Naive thymus-derived CD8-positive, alpha-beta T cell (primary cell): ENCODE measurements around the gene ACY1. TPM values are rescaled to one million over a fixed set of nuclear protein-coding genes. Genes with fewer than 3 reads are reported as not detected.
A peak's percentile ranks its signal among the peaks of the same experiment; 100 is the strongest.

Source experiments
- ATAC-seq, 2 donors: fragments of 150-1000 bp; cut with Tn5 transposase in 1 of 2; sonication (Bioruptor Pico), chemical (Tn5 transposase) in 1 of 2; 1 replicate in 1 of 2; 2 replicates in 1 of 2; pipeline ENCODE4 v1.10.0; 2021; ENCODE audit warnings: mild to moderate bottlenecking in 2 of 2, moderate library complexity in 2 of 2
- POLR2A ChIA-PET: fragments of 350-600 bp; sonication (Branson Sonifier 250); formaldehyde crosslinking; loops from one replicate; lab custom pipeline; 2021; ENCODE audit warnings: antibody characterized with exemption; lab: Charles Lee
- DNase-seq, 10 donors: peaks; one replicate each; pipeline versions ENCODE4 v3.0.0 to v3.0.0-alpha.2; 2020 to 2022
- H3K27ac Mint-ChIP-seq, 10 donors: one replicate each; pipeline ENCODE4 v1.8.0; 2020 to 2022; ENCODE audit warnings: mild to moderate bottlenecking in 10 of 10, mixed read lengths in 10 of 10, moderate library complexity in 4 of 10, inconsistent platforms in 1 of 10
- H3K27me3 Mint-ChIP-seq, 5 donors: one replicate each; pipeline ENCODE4 v1.8.0; 2021 to 2022; ENCODE audit warnings: mixed read lengths in 5 of 5
- H3K36me3 Mint-ChIP-seq, 3 donors: one replicate each; pipeline ENCODE4 v1.8.0; 2020 to 2022; ENCODE audit warnings: mixed read lengths in 3 of 3, mild to moderate bottlenecking in 2 of 3, inconsistent platforms in 1 of 3
- H3K4me1 Mint-ChIP-seq, 4 donors: one replicate each; pipeline ENCODE4 v1.8.0; 2021 to 2022; ENCODE audit warnings: mixed read lengths in 4 of 4
- H3K4me3 Mint-ChIP-seq, 10 donors: one replicate each; pipeline ENCODE4 v1.8.0; 2020 to 2022; ENCODE audit warnings: mild to moderate bottlenecking in 10 of 10, mixed read lengths in 10 of 10, moderate library complexity in 6 of 10, inconsistent platforms in 1 of 10
- H3K9me3 Mint-ChIP-seq, 9 donors: one replicate each; pipeline ENCODE4 v1.8.0; 2020 to 2022; ENCODE audit warnings: mixed read lengths in 9 of 9, mild to moderate bottlenecking in 3 of 9, inconsistent platforms in 1 of 9, moderate library complexity in 1 of 9
- polyA plus RNA-seq, 3 donors: library from polyadenylated mRNA; unstranded; fragments of 300-500 nt; fragmentation: Illumina TruSeq; gene quantifications; one replicate each; pipeline ENCODE4 v1.2.3, GENCODE V29; 2021
- total RNA-seq, 8 experiments: library from RNA in 2 of 8; stranded (reverse) in 2 of 8; gene quantifications; one replicate each; pipeline ENCODE4 v1.2.3 and lab custom pipeline; 2021 to 2026

ACY1 gene
- total RNA-seq: 10 to 100 TPM; 14.1 to 15.8 TPM
- 10 to 100 TPM; 18.5 to 28.5 (median 18.6) TPM for polyA plus RNA-seq
- 0 to 2.6 (median 0.43) reads per million in 6 experiments for total RNA-seq (lab: John Stamatoyannopoulos, UW)

DNA sequence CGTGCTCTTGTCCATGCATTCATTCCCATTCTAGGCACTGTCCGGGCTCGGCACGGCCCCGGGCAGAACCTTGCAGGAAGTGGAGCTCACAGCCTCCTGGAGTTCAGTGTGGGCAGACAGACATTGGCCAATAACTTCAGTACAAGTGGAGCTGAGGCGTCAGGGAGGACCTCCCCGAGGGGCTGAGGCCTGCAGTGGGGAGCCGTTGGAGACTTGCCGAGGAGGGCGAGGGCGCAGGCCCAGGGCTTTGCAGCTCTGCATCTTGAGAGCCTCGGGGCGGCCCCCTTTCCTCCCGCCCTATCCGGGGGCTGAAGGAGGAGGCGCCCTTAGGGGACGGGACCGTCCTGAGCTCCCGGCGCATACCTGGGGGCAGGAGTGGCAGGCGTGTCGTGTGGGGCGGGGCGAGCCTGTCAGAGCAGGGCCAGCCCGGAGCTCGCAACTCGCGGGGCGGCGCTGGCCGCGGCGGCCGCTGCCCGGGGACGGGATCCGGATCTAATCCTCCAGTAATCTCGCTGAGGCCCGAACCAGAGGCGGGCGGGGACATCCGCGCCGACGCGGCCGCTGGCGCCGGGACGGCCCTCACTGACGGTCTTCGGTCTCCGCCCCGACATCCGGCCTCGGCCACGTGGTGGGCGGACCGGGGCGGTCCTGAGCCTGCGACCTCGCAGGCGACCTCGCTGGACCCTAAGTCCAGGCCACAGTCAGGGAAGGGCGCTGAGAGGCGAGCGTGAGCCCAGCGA lies at the start of gene ACY1:
TSS of gene ACY1 (plus strand) at position 698 of the 740 bp plus-strand sequence. CDS start 530 bp downstream, outside the sequence.
- Mint-ChIP-seq H3K9me3 (no peaks in the 10 kb centered on the region), H3K27ac (peak within 1 kb of the TSS; percentile 91 to 95 (median 94)), H3K4me3 (peak within 1 kb of the TSS; percentile 86 to 99 (median 94)), H3K4me1 (peaks cover 6 to 36% (median 28%) of the 10 kb centered on the region in 4 donors), H3K36me3 (no peaks in the 10 kb centered on the region), H3K27me3 (no peaks in the 10 kb centered on the region)
- ATAC-seq (peak; percentile 85 to 88), DNase-seq (peak; percentile 44 to 79 (median 66))
- POLR2A ChIA-PET: interaction anchor here (0.5 to 3.6 kb wide), 21 partner anchors 8 to 475 kb away, joined by 3 to 41 read pairs (median 5); partner anchors contain the start of genes ABHD14A, ABHD14B, DUSP7 and GLYCTK

- DNase-seq (peak in 1 of 10 donors; percentile 9), ATAC-seq (no peak)
- Mint-ChIP-seq H3K27me3 (no peaks in the 10 kb centered on the region), H3K4me3 (no peak overlapping the region), H3K9me3 (no peaks in the 10 kb centered on the region), H3K27ac (no peak overlapping the region), H3K4me1 (peaks cover 1 to 15% (median 7%) of the 10 kb centered on the region in 4 donors), H3K36me3 (peaks cover 0 to 62% (median 4%) of the 10 kb centered on the region in 3 donors)
- POLR2A ChIA-PET: interaction anchor here (0.5 kb wide), 1 partner anchor 48 kb away, joined by 3 read pairs; no protein-coding TSS in a partner anchor
Measured at GRCh38 chr3:51934139-51934850, 49.0 kb upstream of the ACY1 start.

- Mint-ChIP-seq H3K9me3 (no peaks in the 10 kb centered on the region), H3K4me1 (peaks cover 1 to 19% (median 14%) of the 10 kb centered on the region in 4 donors), H3K27me3 (no peaks in the 10 kb centered on the region), H3K4me3 (peak overlapping the region in 1 of 10 donors; percentile 20), H3K27ac (no peak overlapping the region), H3K36me3 (peaks cover 0 to 65% (median 4%) of the 10 kb centered on the region in 3 donors)
- POLR2A ChIA-PET: interaction anchor here (0.5 kb wide), 1 partner anchor 47 kb away, joined by 3 read pairs; no protein-coding TSS in a partner anchor
- ATAC-seq (no peak), DNase-seq (peak in 1 of 10 donors; percentile 10)
Measured at GRCh38 chr3:51934991-51935885, 48.1 kb upstream of the ACY1 start.

DNA sequence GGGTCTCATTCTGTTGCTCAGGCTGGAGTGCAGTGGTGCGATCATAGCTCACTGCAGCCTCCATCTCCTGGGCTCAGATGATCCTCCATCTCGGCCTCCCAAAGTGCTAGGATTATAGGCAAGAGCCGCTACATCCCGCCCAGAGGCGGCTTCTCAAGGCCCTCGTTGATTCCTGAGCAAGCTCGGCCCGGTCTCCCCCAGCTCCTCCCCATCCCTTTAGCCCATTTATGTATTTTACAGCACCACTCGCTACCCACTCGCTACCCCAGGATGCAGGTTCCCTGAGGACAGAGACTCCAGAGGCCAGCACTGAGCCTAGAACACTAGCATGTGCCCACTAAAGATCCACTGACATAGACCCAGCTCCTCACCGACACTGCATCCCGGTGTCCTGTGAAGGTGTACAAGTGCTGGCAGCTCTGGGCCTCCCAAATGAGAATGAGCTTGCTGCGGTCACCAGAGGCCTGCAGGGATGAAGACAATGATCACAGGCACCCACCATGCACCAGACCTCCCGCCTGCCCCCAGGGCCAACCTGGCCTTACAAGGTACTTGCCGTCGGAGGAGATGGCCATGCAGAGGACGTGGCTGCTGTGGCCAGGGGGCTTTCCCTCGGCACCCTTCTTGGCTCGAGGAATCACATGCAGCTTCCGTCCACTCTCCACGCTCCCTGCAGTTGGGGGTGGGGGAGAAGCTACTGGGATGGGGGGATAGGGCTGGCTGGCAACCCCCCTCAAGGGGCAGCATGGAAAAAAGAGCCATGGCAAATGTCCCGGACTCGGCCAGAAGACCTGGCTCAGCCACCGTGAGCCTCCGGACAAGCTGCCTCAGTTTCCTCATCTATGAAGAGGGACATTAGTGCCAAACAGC lies 47.2 kb upstream of the ACY1 start:
- ATAC-seq (no peak), DNase-seq (peak in 1 of 10 donors; percentile 14)
- Mint-ChIP-seq H3K27ac (no peak overlapping the region), H3K4me3 (no peak overlapping the region), H3K27me3 (no peaks in the 10 kb centered on the region), H3K4me1 (peaks cover 7 to 28% (median 23%) of the 10 kb centered on the region in 4 donors), H3K9me3 (no peaks in the 10 kb centered on the region), H3K36me3 (peaks cover 0 to 63% (median 4%) of the 10 kb centered on the region in 3 donors)
- POLR2A ChIA-PET: no interaction called here

GRCh38 chr3:51937014-51937413 lies 46.3 kb upstream of the ACY1 start:
- Mint-ChIP-seq H3K4me1 (peaks cover 12 to 36% (median 28%) of the 10 kb centered on the region in 4 donors), H3K27ac (no peak overlapping the region), H3K27me3 (no peaks in the 10 kb centered on the region), H3K4me3 (no peak overlapping the region), H3K9me3 (no peaks in the 10 kb centered on the region), H3K36me3 (peaks cover 0 to 63% (median 4%) of the 10 kb centered on the region in 3 donors)
- ATAC-seq (no peak), DNase-seq (peak in 1 of 10 donors; percentile 11)
- POLR2A ChIA-PET: no interaction called here

- peaks cover 14 to 43% (median 36%) of the 10 kb centered on the region in 4 donors for H3K4me1 Mint-ChIP-seq
Measured at GRCh38 chr3:51937611-51938450, 45.5 kb upstream of the ACY1 start.

GRCh38 chr3:51938780-51939425 lies 44.4 kb upstream of the ACY1 start:
- Mint-ChIP-seq H3K27me3 (no peaks in the 10 kb centered on the region), H3K4me1 (peaks cover 16 to 47% (median 40%) of the 10 kb centered on the region in 4 donors), H3K27ac (peak overlapping the region in 5 of 10 donors; percentile 0 to 68 (median 5)), H3K36me3 (peaks cover 0 to 52% (median 4%) of the 10 kb centered on the region in 3 donors), H3K4me3 (peak overlapping the region in 2 of 10 donors; percentile 18 to 59), H3K9me3 (no peaks in the 10 kb centered on the region)
- no peak for DNase-seq
- POLR2A ChIA-PET: no interaction called here
- ATAC-seq: no peak

More at GRCh38 chr3:51937611-51938450, 45.5 kb upstream of the ACY1 start:
- DNase-seq (peak in 1 of 10 donors; percentile 14), ATAC-seq (no peak)
- POLR2A ChIA-PET: no interaction called here
- Mint-ChIP-seq H3K27me3 (no peaks in the 10 kb centered on the region), H3K36me3 (peaks cover 0 to 61% (median 4%) of the 10 kb centered on the region in 3 donors), H3K4me3 (no peak overlapping the region), H3K27ac (peak overlapping the region in 2 of 10 donors; percentile 29 to 71), H3K9me3 (no peaks in the 10 kb centered on the region)

DNA sequence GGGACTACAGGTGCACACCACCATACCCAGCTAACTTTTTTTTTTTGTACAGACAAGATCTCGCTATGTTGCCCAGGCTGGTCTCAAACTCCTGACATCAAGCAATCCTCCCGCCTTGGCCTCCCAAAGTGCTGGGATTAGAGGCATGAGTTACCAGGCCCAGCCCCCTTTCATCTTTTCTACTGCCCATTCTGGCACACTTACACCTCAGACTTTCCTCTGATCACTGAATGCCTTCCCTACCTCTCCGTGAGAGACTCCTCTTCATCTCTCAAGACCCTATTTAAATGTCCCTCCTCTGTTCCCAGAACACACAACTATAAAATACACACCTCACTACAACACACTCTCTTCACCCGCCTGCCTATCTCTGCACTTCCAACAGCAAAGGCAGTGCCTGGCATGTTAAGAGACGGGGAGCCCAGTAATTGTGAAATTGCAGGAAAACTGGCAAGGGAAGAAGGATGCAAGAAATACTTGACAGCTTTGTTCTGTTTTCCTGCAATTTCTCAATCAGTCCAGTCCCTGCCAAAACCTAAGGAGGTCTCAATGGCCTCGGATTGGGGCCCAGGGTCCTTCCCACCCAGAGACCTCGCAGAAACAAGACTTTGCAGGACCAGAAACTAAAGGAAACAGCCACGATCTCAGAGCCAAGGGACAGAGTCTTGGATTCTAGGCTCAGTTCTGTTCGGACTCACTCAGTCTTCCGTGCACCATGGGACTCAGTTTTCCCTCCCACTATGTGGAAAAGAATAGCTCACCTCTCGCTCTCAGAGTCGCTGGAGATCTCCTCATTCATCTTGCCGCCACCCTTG lies 42.5 kb upstream of the ACY1 start:
- no peaks in the 10 kb centered on the region for H3K27me3 Mint-ChIP-seq
- no peak for DNase-seq
- peaks cover 0 to 33% (median 4%) of the 10 kb centered on the region in 3 donors for H3K36me3 Mint-ChIP-seq
- peak overlapping the region; percentile 61 to 93 (median 79) for H3K27ac Mint-ChIP-seq
- peak overlapping the region; percentile 83 to 98 (median 93) for H3K4me3 Mint-ChIP-seq
- H3K9me3 Mint-ChIP-seq: no peaks in the 10 kb centered on the region
- POLR2A ChIA-PET: interaction anchor here (1.2 to 3.7 kb wide), 8 partner anchors 8 to 214 kb away, joined by 3 to 42 read pairs (median 4); partner anchors contain the start of genes ABHD14A, ABHD14B, POC1A and RPL29
- ATAC-seq: no peak
- H3K4me1 Mint-ChIP-seq: peaks cover 16 to 47% (median 41%) of the 10 kb centered on the region in 4 donors

DNA sequence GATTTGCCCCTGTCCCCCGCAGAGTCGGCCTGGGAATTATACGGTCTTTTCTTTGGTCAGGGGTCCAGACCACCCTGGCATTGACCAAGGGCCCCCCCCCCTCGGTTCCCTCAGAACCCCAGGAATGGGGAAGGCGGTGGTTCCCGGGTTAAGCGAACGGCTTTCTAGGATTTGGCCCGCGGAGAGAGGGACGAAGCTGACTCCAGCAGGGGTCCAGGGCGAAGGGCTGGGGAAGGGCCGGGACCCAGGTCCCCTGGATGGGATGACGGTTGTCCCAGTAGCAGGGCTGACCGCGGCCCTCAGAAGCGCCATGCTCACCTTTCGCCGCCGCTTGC lies 41.9 kb upstream of the ACY1 start:
- no peaks in the 10 kb centered on the region for H3K9me3 Mint-ChIP-seq
- POLR2A ChIA-PET: interaction anchor here (0.8 to 3.7 kb wide), 11 partner anchors 9 to 550 kb away, joined by 3 to 42 read pairs (median 4); partner anchors contain the start of genes ABHD14A, ABHD14B, DUSP7 and PCBP4
- H3K36me3 Mint-ChIP-seq: peaks cover 0 to 28% (median 4%) of the 10 kb centered on the region in 3 donors
- H3K4me3 Mint-ChIP-seq: peak overlapping the region; percentile 83 to 98 (median 93)
- H3K4me1 Mint-ChIP-seq: peaks cover 16 to 47% (median 41%) of the 10 kb centered on the region in 4 donors
- peak overlapping the region in 9 of 10 donors; percentile 61 to 95 (median 82) for H3K27ac Mint-ChIP-seq
- DNase-seq: no peak
- no peaks in the 10 kb centered on the region for H3K27me3 Mint-ChIP-seq
- no peak for ATAC-seq
